GM18499 (cell line): ENCODE data around the gene P2RY12.
"Not testable (repeated sequence)": the region's sequence is repeated elsewhere in the genome, so short reads cannot be mapped to it uniquely, and the experiment has no call there.

Experiments
- ATAC-seq: cut with Tn5 transposase; IDR thresholded peaks from one replicate; pipeline ENCODE4 v1.9.1; 2021; ENCODE audit warnings: moderate number of reproducible peaks; ENCODE audit not compliant: insufficient read depth, unreplicated experiment

The P2RY12 gene

DNA sequence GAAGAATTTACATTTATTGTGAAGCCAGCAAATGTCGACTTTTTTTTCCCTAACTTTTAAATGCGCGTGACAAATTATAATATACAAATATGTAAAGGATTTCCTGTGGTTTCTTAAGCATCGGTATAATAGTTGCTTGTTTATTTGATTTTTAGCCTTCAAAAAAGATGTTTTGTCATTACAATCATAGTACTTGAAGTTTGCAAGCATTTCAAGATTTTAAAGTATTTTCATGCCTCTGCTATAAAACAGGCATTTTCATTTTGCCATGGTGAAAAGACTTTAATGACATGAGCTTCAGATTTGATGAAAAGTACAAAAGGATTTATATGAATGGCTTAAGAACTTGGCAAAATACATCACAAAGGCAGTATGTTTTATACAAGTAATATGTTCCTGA, 9.4 kb upstream of the P2RY12 start:
- no peak for ATAC-seq

DNA sequence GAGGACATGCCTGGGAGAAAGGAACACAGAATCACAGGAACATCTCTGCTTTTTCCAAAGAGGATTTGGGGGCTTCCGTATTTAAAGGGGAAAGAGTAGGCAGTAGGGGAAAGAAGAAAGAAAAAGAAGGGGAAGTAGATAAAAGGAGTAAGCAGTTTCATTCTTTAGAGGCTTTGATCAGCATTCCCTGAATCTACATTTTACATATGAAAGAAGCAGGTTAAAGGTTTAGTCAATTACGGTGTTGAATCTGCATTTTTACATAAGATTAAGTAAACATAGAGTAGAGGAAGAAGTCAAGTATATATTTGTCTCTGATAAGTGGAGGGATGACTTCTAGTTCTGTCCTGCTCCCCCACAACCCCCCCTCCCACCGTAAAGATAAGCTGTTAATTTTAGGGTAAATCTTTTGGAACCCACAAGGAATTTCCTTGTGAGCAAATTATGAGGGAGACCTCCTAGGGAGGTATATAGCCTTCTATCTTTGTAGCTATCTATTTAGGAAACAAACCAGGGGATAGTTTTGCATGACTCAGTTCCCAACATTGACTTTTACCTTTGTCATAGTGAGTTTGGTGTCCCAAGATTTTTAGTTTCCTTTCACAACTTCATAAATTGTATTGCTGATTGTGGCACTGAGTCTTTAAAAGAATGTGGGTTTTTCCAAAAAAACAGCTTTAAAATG, 8.7 kb upstream of the P2RY12 start:
- no peak for ATAC-seq

DNA sequence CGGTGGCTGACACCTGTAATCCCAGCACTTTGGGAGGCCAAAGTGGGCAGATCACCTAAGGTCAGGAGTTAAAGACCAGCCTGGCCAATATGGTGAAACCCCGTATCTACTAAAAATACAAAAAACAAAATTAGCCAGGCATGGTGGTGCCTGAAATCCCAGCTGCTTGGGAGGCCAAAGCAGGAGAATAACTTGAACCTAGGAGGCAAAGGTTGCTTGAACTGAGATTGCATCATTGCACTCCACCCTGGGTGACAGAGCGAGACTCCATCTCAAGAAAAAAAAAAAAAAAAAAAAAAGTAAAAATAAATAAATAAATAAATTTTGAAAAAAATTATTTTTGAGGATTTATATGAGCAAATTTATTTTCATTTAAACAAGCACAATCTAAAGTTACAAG, 7.6 kb upstream of the P2RY12 start:
- not testable (repeated sequence) for ATAC-seq

DNA sequence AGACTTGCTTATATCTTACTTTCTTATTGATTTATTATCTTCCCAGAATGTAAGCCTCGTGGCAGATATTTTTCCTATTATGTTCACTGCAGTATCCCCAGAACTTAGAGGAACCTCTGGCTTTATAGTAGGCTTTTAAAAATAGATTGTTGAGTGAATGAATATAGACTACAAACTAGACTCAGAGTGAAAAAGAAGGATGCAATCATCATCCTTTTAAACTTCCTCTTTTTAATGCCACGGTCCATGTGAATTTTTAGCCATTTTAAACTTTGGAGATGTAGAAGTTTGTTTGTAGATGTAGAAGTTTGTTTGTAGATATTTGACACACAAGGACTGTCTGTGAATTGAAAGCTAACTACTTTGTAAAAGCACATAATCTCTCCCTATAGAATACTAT, 7.2 kb upstream of the P2RY12 start:
- ATAC-seq = no peak

DNA sequence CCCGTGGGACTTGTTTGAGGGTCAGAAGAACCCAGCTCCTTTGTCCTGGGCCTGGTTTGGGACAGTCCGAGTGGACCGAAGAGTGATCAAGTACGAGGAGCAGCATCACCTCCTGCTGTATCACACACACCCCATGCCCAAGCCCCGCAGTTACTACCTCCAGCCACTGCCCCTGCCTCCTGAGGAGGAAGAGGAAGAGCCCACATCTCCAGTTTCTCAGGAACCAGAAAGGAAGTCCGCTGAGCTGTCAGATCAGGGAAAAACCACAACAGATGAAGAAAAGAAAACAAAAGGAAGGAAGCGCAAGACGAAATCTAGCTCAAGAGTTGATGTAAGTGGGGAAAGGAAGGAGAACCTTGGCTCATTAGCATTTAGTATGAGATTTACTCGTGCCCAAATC, 3.3 kb upstream of the P2RY12 start:
- ATAC-seq = no peak

DNA sequence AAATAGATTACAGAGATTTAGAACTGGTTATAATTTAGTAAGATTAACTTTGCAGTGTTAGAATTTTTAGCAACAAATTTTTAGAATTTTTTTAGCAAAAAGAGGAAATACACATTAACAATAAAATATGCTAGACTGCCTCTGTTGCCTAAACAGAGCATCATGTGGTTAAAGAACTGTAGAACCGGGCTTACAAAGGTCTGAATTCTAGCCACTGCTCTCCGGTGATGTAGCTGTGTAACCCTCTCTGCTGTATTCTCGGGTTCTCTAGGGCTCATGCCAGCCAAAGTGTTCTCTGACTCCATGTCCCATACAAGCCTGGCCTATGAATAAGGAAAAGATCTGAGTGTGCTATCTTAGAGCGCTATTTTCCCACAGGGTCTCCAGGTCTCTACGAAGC, 2.9 kb upstream of the P2RY12 start:
- no peak for ATAC-seq

DNA sequence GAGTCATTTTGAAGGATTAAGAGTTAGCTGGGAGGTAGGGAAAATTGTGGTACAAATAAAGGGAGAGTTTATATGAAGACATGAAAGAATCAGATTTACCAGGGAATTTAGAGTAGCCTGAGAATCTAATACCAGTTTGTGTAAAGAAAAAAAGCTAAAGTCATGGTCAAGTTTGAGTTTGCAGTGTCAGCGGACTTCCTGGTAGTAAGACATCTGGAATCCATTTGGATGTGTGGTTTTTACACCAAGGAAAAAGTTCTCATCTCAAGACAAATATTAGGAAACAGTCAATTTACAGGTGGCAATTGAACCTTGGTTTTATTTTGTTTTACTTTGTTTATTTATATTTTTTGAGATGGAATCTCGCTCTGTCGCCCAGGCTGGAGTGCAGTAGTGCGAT, 1.5 kb upstream of the P2RY12 start:
- ATAC-seq = no peak

DNA sequence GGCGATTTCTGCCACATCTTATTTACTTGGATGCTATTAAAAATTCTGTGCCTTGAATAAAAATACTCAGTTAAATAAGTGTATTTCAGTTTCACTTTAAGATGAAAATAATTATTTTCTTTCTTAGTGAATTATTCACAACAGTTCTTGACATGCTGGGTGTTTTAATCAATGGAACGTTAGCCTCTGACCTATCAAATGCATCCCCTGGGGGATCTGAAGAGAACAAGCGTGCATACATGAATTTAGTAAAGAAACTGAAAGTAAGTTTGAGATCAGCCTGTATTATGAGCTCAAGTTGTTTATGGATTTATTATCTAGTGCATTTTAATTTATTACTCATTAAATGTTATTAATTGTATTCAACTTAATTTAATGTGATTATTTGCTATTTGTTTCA, 597 bp downstream of the P2RY12 start:
- no peak for ATAC-seq

DNA sequence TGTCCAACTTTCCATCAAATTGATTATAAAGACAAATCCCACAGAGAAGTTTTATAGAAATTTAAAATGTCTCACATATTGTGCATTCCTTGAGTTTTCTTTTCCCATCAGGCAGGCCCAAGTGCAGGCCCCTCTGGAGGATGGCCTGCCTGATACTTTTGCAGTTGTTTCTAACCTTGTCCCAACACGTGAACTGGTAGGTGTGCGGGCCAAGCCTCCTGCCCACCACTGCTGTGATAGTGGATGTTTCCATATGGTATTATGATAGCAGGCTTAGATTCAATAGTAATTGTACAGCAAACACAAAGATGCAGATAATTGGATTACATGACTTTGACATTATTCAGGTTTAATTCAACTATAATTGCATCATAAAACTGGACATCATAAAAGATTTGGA, 1.4 kb downstream of the P2RY12 start:
- ATAC-seq = no peak

DNA sequence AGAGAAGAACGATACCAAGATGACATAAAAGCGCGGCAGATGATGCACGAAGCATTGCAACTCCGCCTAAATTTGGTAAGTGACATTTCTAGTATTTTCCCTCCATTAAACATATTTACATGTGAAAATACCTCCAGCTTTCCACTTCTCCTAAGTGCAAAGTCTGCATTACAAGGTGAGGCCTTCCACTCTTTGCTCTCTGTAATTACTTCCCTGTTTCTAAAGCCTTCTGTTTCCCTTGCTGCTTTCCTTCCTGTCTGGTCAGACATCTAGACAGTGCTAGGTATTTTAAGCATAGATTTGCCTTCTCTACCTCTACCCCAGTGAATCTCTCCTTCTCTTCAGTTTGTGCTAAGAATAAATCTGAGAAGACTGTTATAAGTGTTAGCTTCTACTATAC, 1.9 kb downstream of the P2RY12 start:
- ATAC-seq = no peak

DNA sequence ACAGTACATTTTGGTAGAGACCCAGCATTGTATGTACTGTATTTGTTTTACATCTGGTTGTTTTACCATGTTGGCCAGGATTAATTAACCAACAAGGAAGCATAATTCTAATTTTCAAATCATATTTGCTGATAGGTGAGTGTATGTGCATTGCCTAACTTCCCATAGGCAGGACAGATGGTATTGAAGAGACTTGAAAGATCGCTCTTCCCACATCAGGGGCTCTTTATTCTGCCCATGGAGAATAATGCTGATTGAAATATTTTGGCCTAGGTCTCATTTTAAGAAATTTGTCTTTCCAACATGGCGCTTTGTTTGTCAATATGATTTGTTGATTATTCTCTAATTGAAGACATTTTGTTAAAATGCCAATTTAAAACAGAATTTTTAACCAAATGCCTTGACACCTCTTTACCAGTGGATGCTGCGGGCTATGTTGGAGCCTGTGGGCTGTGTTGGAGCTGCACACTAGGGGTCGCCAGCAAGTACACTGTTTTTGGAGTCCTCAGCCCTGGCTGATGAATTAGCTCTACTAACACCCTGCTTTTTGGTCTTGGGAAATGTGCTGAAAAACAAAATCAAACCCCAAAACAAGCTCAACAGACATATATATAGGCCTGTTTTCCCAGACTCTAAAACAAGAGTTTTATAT, 5.3 kb downstream of the P2RY12 start:
- ATAC-seq = no peak

DNA sequence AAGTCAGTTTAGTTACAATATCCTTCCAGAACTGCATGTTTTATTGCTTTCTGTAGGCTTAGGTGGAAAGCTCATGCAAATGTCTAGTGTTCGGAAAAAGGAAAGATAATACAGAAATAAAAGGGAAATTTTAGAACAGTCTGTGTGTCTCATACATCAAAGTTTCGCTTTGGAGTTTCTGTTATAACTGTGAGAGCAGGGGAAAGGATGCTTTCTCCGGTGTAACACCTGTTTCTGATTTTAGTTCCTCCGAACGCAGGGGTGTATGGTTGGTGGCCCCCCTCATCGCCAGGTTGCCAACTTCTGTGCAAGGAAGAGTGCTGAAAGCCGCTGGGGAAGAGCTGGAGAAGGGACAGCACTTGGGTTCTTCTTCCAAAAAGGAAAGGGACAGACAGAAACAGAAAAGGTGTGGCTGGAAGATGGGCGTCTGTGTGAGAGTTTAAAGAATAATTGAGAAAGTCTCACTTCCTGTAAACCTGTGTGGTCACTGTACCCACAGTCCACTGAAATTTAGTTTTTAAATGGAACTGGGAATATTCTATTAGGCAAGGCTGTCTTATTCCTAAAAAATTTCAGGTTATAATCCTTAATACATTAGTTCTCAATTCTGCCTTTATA, 6.7 kb downstream of the P2RY12 start:
- ATAC-seq = peak; percentile 45

DNA sequence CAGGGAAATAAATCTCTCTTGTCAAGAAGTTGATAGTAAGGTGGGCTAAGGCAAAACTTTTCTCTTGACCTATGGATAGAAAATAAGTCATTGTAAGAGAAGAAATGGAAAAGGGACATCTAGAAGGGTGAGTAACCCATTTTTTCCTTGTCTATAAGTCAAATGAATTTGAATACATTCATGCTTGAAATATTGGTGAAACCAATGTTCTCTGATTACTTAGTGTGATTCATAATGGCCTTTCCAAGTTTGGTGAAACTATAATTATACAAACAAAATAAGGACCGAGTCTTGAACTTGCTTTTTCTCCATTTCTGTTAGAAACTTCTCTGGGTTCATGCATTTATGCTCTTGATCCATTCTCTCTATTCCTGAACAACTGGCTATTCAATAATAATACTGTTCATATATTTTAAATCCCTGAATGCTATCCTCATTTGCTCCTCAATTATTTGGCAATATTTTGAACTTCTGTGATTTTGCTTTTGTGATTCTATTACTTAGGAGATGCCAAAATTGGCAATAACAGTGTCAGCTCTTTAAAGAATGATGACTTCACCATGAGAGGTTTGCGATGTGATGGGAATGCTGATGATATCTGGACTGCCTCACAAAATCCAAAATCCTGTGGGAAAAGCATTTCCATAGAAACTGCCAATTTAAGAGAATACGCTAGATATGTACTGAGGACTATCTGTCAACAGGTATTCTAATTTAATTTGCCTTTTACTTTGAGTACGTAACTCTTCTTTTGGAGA, 12.3 kb downstream of the P2RY12 start:
- ATAC-seq = no peak

DNA sequence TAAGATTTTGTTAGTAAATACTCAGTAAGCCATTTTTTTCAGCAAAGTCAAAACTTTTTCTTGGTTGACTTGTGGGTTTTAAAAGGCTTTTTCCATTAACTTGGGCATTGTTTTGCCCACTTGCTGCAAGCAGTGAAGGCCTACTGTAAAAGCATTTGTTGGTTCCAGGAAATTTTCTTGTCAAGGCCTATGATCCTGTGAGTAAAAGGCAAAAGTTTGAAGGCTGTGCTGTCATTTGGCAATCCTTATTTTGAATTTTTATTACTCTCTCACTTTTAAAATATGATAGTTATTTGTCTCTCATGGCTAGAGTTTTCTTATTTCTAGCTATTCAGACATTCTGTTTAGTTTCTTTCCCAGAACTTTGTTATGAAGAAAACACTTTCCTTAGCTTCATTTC, 13.0 kb downstream of the P2RY12 start:
- no peak for ATAC-seq

DNA sequence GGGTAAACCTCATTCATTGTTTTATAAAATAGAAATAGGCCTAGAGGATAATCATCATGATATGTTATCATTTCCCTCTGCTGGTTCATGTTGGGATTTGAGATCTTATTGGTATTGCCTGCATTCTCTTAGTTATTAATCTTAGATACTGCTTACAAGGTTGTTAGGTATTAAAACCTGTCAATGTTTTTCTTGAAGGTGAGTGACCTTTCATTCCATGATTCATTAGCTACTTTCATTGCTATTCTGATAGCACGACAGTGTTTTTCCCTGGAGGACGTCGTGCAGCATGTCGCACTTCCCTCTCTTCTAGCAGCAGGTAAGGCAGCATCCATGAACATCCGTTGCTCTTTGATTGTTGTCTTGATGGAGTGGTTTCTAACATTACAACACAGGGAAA, 17.1 kb downstream of the P2RY12 start:
- ATAC-seq = no peak

DNA sequence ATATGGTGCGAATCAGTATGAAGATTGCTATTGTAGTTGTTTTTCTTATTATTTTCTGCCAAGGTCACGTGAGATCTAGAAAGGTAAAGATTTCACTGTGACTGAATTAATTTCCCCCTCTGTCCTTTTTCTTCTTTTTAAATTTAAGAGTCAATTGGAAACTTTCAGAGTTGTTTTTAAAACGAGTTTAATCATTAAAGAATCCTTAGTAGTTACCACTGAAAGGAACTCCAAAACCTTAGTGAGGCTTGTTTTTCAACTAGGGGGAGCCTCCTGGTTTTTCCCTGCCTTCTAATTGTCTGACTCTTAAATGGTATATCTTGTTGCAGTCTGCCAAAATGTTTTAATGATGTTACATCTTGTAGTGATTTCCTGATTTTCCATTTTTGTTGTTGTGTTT, 17.6 kb downstream of the P2RY12 start:
- no peak for ATAC-seq

DNA sequence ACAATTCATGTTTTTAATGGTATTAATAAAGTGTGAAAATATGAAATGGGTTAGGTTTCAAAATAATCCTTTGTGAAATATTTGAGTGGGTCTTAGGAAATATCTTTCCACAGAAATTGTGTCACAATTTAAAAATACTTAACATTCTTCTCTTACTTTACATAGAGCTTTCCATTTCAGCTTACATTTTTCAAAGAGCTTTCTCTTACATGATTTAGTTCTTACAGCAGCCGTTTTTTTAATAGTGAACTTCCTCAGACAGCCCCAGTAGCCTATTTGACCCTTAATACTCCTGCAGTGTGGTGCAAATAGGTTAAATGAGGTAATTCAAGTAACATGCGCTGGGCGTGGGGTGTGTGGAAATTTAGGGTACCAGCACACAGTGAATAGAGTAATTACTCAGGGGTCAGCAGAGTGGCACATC, 21.8 kb downstream of the P2RY12 start:
- ATAC-seq = no peak

DNA sequence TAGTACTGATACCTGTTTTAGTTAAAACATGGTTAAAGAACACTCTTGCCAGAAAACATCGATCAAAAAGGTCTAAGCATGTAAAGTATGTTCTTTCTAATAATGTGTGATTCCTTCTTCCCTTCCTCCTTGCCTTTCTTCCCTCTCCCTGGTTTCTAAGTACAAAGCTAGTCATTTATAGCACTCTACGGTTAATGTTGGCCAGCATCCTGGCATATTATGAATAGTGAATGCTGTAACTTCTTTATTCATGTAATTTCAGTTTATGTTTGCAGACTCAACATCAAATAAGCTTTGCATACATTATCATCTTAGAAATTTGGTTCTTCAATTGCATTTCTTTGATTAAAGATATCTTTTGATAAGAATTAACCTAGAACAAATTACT, 27.1 kb downstream of the P2RY12 start:
- ATAC-seq = no peak

DNA sequence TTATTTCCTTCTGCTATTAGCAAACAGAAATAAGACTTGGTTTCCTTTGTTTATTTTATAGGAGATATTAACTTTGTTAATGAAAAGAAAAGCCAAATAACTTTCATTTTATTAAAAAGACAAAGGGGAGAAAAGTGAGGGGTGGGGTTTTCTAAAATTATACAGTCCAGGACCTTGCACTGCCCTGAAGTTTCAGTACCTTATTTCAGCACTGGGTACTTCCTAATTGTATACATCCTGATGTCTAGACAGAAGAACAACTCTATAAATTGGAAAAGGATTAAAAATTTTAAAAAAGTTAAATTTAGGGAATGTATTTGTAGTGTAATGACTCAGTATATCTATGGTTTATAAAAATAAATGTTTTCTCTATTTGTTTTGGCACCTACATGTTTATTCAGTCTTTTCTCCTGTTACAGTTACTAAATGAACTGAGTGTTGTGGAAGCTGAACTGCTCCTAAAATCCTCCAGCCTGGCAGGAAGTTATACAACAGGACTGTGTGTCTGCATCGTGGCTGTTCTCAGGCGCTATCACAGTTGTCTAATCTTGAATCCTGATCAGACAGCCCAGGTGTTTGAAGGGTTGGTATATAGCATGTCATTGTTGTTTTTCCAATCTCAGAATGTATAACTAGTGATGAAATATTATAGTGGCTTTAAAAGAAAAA, 27.6 kb downstream of the P2RY12 start:
- ATAC-seq = no peak

DNA sequence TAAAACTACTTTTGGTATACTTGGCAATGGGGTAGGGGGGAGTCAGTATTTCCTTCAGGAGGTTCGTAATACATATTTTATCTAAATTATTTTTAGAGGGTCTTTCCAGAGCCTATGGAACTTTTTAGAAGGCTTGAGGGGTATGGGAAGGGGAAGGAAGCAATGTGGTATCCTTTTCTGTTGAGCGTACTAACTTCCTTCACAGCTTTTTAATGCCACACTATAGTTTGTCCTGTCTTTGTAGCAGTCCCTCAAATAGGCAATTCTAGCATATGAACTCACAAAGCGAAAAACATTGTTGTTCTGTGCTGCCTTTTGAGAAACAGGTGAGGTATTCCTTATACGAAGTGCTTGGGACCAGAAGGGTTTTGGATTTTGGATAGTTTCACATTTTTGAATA, 32.9 kb downstream of the P2RY12 start:
- ATAC-seq = no peak

DNA sequence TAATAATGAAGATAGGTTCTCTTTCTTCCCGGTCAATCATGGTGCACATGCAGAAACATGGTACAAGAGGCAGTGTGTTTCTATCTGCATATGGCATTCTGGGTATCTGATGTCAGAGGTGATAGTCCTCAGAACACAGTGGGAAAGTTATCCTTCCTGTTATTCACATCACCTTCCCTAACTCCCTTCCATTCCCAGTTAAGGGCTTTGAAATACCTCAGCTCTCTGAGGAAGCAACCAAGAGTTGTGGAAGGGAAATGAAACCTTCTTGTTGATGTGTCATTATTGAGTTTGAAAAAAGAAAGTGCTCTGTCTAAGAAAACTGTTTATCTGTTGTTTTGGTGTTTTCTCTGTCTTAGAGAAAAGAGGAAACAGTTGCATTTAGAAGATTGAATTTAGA, 33.3 kb downstream of the P2RY12 start:
- peak; percentile 84 for ATAC-seq
